SW480 (cell line): Measurements from ENCODE around the gene NR1I2.

Experiments
- DNase-seq: peaks from one replicate; pipeline ENCODE4 v3.0.0-alpha.2; 2016; ENCODE audit warnings: low spot score

The NR1I2 gene

GRCh38 chr3:119819806-119820205, 37.9 kb downstream of the NR1I2 start:
- DNase-seq: no peak

- no peak for DNase-seq
Observed at GRCh38 chr3:119825820-119826219, 43.9 kb downstream of the NR1I2 start.

GRCh38 chr3:119826711-119827608, 45.1 kb downstream of the NR1I2 start:
- no peak for DNase-seq

GRCh38 chr3:119829420-119829819, 47.5 kb downstream of the NR1I2 start:
- DNase-seq: no peak

- DNase-seq: no peak
Observed at GRCh38 chr3:119831022-119831421, 49.1 kb downstream of the NR1I2 start.

- DNase-seq: peak; percentile 8
Observed at GRCh38 chr3:119831941-119832371, 50.1 kb downstream of the NR1I2 start.

- no peak for DNase-seq
Observed at GRCh38 chr3:119834754-119835370, 53.0 kb downstream of the NR1I2 start.

GRCh38 chr3:119835556-119835955, 53.7 kb downstream of the NR1I2 start:
- DNase-seq: no peak

- DNase-seq: no peak
Observed at GRCh38 chr3:119841808-119842471, 60.0 kb downstream of the NR1I2 start.

- DNase-seq: no peak
Observed at GRCh38 chr3:119849126-119849525, 67.2 kb downstream of the NR1I2 start.

GRCh38 chr3:119856695-119857094, 74.8 kb downstream of the NR1I2 start:
- no peak for DNase-seq

- no peak for DNase-seq
Observed at GRCh38 chr3:119858957-119859356, 77.1 kb downstream of the NR1I2 start.

GRCh38 chr3:119859728-119860127, 77.8 kb downstream of the NR1I2 start:
- DNase-seq: no peak

GRCh38 chr3:119861681-119862080, 79.8 kb downstream of the NR1I2 start:
- no peak for DNase-seq

GRCh38 chr3:119862616-119863015, 80.7 kb downstream of the NR1I2 start:
- DNase-seq: no peak

GRCh38 chr3:119864476-119864875, 82.6 kb downstream of the NR1I2 start:
- DNase-seq: no peak
